GM18505 (cell line): ENCODE measurements around the gene STIM2.
"Not testable (repeated sequence)": the region's sequence is repeated elsewhere in the genome, so short reads cannot be mapped to it uniquely, and the experiment has no call there.

Experiments used
- ATAC-seq: cut with Tn5 transposase; IDR thresholded peaks from one replicate; pipeline ENCODE4 v1.9.1; 2021; ENCODE audit not compliant: unreplicated experiment
- POLR2A ChIP-seq: IDR thresholded peaks from 4 replicates; pipeline ENCODE4 v1.6.1; 2011; ENCODE audit warnings: borderline replicate concordance; ENCODE audit not compliant: insufficient read depth, insufficient read length; ENCODE audit errors: extremely low read depth

STIM2 gene

GRCh38 chr4:27024805-27025204 is 164.2 kb downstream of the STIM2 start:
- no peak for TF ChIP-seq POLR2A
- no peak for ATAC-seq

DNA sequence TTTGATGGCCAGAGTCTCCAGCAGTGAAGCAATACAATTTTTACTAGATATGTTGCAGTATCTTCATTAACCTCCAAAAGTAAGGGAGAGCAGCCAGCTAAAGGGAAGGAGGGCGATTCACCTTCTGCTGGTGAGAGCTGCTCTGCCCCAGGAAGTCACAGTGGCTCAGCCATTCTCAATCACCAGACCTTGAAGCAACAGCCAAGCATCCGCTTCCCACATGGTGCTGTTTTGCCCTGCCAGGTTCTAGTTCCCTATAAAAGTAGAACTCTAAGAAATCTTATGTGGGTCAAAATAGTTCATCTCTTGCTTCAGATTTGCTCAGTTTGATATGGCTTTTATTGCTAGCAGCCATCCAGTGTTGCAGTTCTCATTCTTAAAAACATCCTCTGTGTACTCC is 166.8 kb downstream of the STIM2 start:
- no peak for ATAC-seq
- TF ChIP-seq POLR2A: no peak

DNA sequence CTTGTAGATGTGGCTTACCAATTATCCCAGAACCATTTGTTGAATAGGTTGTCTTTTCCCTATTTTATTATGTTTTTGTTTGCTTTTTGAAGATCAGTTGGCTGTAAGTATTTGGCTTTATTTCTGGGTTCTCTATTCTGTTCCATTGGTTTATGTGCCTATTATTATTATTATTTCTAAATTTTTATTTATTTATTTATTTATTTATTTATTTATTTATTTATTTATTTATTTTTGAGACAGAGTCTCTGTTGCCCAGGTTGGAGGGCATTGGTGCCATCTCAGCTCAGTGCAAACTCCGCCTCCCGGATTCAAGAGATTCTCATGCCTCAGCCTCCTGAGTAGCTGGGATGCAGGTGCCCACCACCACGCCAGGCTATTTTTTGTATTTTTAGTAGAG is 174.5 kb downstream of the STIM2 start:
- ATAC-seq: not testable (repeated sequence)

GRCh38 chr4:27040356-27040755 is 179.7 kb downstream of the STIM2 start:
- no peak for ATAC-seq
- TF ChIP-seq POLR2A: no peak

DNA sequence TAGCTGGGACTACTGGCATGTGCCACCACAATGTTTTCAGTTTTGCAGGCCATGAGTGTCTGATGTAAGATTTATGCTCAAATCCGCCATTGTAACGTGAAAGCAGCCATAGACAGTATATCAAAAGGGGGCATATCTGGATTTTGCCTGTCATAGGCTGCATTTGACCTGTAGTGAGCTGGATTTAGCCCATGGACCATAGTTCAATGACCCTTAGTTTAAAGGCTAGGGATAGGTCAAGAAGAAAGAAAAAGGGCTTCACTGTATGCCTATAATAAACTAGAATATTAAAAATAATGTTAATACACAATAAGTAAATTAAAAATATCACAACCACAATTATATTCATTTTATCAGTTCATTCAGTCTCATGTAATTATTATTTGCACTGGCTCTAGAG is 181.8 kb downstream of the STIM2 start:
- ATAC-seq: no peak
- no peak for TF ChIP-seq POLR2A

- no peak for ATAC-seq
- TF ChIP-seq POLR2A: no peak
These were observed 182.6 kb downstream of the STIM2 start for GRCh38 chr4:27043200-27043599.

GRCh38 chr4:27046851-27047250 is 186.2 kb downstream of the STIM2 start:
- ATAC-seq: no peak
- no peak for TF ChIP-seq POLR2A

GRCh38 chr4:27048429-27049238 is 188.0 kb downstream of the STIM2 start:
- TF ChIP-seq POLR2A: no peak
- no peak for ATAC-seq

DNA sequence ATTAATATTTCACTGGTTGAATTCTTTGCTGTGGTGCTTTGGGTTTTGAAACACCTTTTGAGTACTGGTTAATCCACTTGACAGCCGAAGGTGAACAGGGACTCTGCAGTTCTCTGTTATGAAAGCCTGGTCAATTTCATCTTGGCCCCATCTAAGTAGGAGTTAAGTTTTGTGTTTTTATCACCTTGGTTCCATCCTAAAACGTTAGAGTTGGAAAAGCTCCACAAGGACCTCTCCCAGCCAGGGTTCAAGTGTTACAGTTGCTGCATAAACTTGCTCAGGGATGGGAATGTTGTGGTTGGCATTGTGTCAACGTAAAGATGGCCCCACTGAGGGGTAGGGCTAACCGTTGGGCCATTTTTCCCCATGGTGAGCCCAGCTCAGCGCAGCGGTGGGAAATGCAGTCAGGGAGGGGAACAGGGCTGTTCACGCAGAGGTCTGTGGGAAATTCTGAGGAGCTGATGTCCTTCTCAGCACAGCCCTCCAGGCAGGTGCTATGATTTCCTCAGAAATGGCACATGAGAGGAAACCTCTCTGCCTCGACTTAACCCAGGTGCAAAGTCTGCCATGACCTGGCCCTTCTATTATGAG is 188.7 kb downstream of the STIM2 start:
- ATAC-seq: no peak
- TF ChIP-seq POLR2A: no peak

GRCh38 chr4:27050731-27051130 is 190.1 kb downstream of the STIM2 start:
- no peak for TF ChIP-seq POLR2A
- no peak for ATAC-seq

- TF ChIP-seq POLR2A: no peak
These were observed 194.7 kb downstream of the STIM2 start for GRCh38 chr4:27055221-27055760.

GRCh38 chr4:27056281-27056680 is 195.6 kb downstream of the STIM2 start:
- TF ChIP-seq POLR2A: no peak
- no peak for ATAC-seq

More at GRCh38 chr4:27055221-27055760, 194.7 kb downstream of the STIM2 start:
- no peak for ATAC-seq

DNA sequence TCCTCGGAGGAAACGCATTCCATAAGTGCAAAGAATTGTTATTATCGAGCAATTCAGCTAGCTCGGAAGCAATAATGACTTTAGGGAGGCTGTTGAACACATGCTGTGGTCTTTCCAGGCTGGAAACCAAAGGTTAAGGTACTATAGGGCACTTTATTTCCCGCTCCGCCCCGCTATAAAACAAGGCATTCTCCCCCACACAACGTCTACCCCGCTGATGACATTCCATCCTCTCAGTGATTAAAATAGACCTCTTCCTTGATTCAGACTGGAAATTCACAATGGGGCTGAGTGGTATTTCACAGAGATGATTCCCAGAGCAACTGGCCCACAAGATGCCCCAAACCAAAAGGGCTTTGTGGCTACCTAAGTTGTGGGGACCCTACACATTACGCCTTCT is 196.4 kb downstream of the STIM2 start:
- no peak for TF ChIP-seq POLR2A
- ATAC-seq: no peak

GRCh38 chr4:27057662-27058061 is 197.0 kb downstream of the STIM2 start:
- ATAC-seq: no peak
- TF ChIP-seq POLR2A: no peak
